Activated CD4-positive, alpha-beta memory T cell treated with anti-CD3 and anti-CD28 coated beads, Interleukin-2, amount 10 ng/mL, durations not matched to agents 7 days and 5 days (primary cell): ENCODE measurements around the gene NRSN2. TPM values are rescaled to one million over a fixed set of nuclear protein-coding genes. Genes with fewer than 3 reads are reported as not detected.
A peak's percentile ranks its signal among the peaks of the same experiment; 100 is the strongest.

Experiments used
- CTCF ChIA-PET: fragments of 350-600 bp; sonication (Branson Sonifier 250); formaldehyde crosslinking; loops from one replicate; lab custom pipeline; 2021; ENCODE audit warnings: antibody characterized with exemption, inconsistent platforms; lab: Charles Lee
- POLR2A ChIA-PET: fragments of 350-600 bp; sonication (Branson Sonifier 250); formaldehyde crosslinking; loops from one replicate; lab custom pipeline; 2021; ENCODE audit warnings: antibody characterized with exemption; lab: Charles Lee
- DNase-seq: peaks from one replicate; pipeline ENCODE4 v3.0.0-alpha.2; 2020
- H3K27ac Mint-ChIP-seq: one replicate; pipeline ENCODE4 v1.8.0; 2021; ENCODE audit warnings: mild to moderate bottlenecking, mixed read lengths
- H3K27me3 Mint-ChIP-seq: one replicate; pipeline ENCODE4 v1.8.0; 2021; ENCODE audit warnings: mixed read lengths
- H3K36me3 Mint-ChIP-seq: one replicate; pipeline ENCODE4 v1.8.0; 2021; ENCODE audit warnings: low read depth, mixed read lengths
- H3K4me1 Mint-ChIP-seq: one replicate; pipeline ENCODE4 v1.8.0; 2021; ENCODE audit warnings: mixed read lengths
- H3K4me3 Mint-ChIP-seq: one replicate; pipeline ENCODE4 v1.8.0; 2021; ENCODE audit warnings: mild to moderate bottlenecking, mixed read lengths
- H3K9me3 Mint-ChIP-seq: one replicate; pipeline ENCODE4 v1.8.0; 2021; ENCODE audit warnings: mixed read lengths
- total RNA-seq, 2 experiments: library from RNA; stranded (reverse); gene quantifications; one replicate each; pipeline ENCODE4 v1.2.3, GENCODE V29; 2021

The NRSN2 gene
- total RNA-seq, 2 experiments from 2014 or later, result 1.8 to 2.7 TPM

- H3K4me3 Mint-ChIP-seq, result no peak overlapping the region
- POLR2A ChIA-PET, result interaction anchor here (0.8 to 1.8 kb wide), 3 partner anchors 11 to 14 kb away, joined by 3 to 7 read pairs (median 5); no protein-coding TSS in a partner anchor
- CTCF ChIA-PET, result interaction anchor here (1.3 kb wide), 1 partner anchor 9 kb away, joined by 3 read pairs; no protein-coding TSS in a partner anchor
- peaks cover 13% of the 10 kb centered on the region for H3K4me1 Mint-ChIP-seq
- DNase-seq, result no peak
- H3K27ac Mint-ChIP-seq, result no peak overlapping the region
- no peaks in the 10 kb centered on the region for H3K36me3 Mint-ChIP-seq
- peaks cover 2% of the 10 kb centered on the region for H3K27me3 Mint-ChIP-seq
- no peaks in the 10 kb centered on the region for H3K9me3 Mint-ChIP-seq
Measured at GRCh38 chr20:310645-311044, 36.3 kb upstream of the NRSN2 start.

- DNase-seq, result no peak
- Mint-ChIP-seq H3K27ac (no peak overlapping the region), H3K27me3 (peaks cover 2% of the 10 kb centered on the region), H3K4me1 (peaks cover 13% of the 10 kb centered on the region), H3K36me3 (no peaks in the 10 kb centered on the region), H3K9me3 (no peaks in the 10 kb centered on the region), H3K4me3 (no peak overlapping the region)
- ChIA-PET POLR2A (interaction anchor here (0.8 to 1.8 kb wide), 5 partner anchors 9 to 14 kb away, joined by 3 to 7 read pairs (median 5); partner anchors contain the start of gene SOX12), CTCF (interaction anchor here (0.5 to 1.4 kb wide), 2 partner anchors 19 to 20 kb away, joined by 3 to 4 read pairs; no protein-coding TSS in a partner anchor)
Measured at GRCh38 chr20:311609-312008, 35.3 kb upstream of the NRSN2 start.

GRCh38 chr20:312067-312466 lies 34.8 kb upstream of the NRSN2 start:
- no peak overlapping the region for H3K4me3 Mint-ChIP-seq
- POLR2A ChIA-PET, result interaction anchor here (0.8 to 1.8 kb wide), 5 partner anchors 10 to 14 kb away, joined by 3 to 7 read pairs (median 5); partner anchors contain the start of gene SOX12
- CTCF ChIA-PET, result interaction anchor here (0.9 to 1.4 kb wide), 2 partner anchors 12 to 18 kb away, joined by 3 to 4 read pairs; no protein-coding TSS in a partner anchor

GRCh38 chr20:312866-313265 lies 34.0 kb upstream of the NRSN2 start:
- Mint-ChIP-seq H3K27ac (no peak overlapping the region), H3K27me3 (peaks cover 2% of the 10 kb centered on the region), H3K4me1 (peaks cover 13% of the 10 kb centered on the region), H3K36me3 (no peaks in the 10 kb centered on the region), H3K9me3 (no peaks in the 10 kb centered on the region), H3K4me3 (no peak overlapping the region)
- POLR2A ChIA-PET, result interaction anchor here (1.4 to 1.8 kb wide), 3 partner anchors 9 to 14 kb away, joined by 5 to 7 read pairs (median 6); no protein-coding TSS in a partner anchor
- DNase-seq, result no peak
- CTCF ChIA-PET, result interaction anchor here (0.9 to 1.4 kb wide), 2 partner anchors 11 to 17 kb away, joined by 3 to 4 read pairs; no protein-coding TSS in a partner anchor

More at GRCh38 chr20:312067-312466, 34.8 kb upstream of the NRSN2 start:
- Mint-ChIP-seq H3K9me3 (no peaks in the 10 kb centered on the region), H3K4me1 (peaks cover 13% of the 10 kb centered on the region), H3K27ac (no peak overlapping the region), H3K36me3 (no peaks in the 10 kb centered on the region), H3K27me3 (peaks cover 2% of the 10 kb centered on the region)
- no peak for DNase-seq

GRCh38 chr20:313402-313801 lies 33.5 kb upstream of the NRSN2 start:
- DNase-seq, result no peak
- H3K27me3 Mint-ChIP-seq, result peaks cover 2% of the 10 kb centered on the region
- no peaks in the 10 kb centered on the region for H3K9me3 Mint-ChIP-seq
- no peak overlapping the region for H3K27ac Mint-ChIP-seq
- no peaks in the 10 kb centered on the region for H3K36me3 Mint-ChIP-seq
- ChIA-PET CTCF (no interaction called here), POLR2A (interaction anchor here (1.7 to 1.8 kb wide), 2 partner anchors 13 to 15 kb away, joined by 5 to 7 read pairs; no protein-coding TSS in a partner anchor)
- no peak overlapping the region for H3K4me3 Mint-ChIP-seq
- peaks cover 13% of the 10 kb centered on the region for H3K4me1 Mint-ChIP-seq

- POLR2A ChIA-PET, result no interaction called here
- Mint-ChIP-seq H3K27me3 (peaks cover 2% of the 10 kb centered on the region), H3K9me3 (no peaks in the 10 kb centered on the region), H3K4me3 (no peak overlapping the region), H3K4me1 (peaks cover 13% of the 10 kb centered on the region), H3K36me3 (no peaks in the 10 kb centered on the region), H3K27ac (no peak overlapping the region)
- CTCF ChIA-PET, result no interaction called here
- DNase-seq, result no peak
Measured at GRCh38 chr20:313948-314347, 33.0 kb upstream of the NRSN2 start.

- Mint-ChIP-seq H3K4me1 (peaks cover 2% of the 10 kb centered on the region), H3K27me3 (peaks cover 2% of the 10 kb centered on the region), H3K4me3 (no peak overlapping the region), H3K36me3 (no peaks in the 10 kb centered on the region), H3K27ac (no peak overlapping the region), H3K9me3 (no peaks in the 10 kb centered on the region)
- POLR2A ChIA-PET, result no interaction called here
- DNase-seq, result no peak
- CTCF ChIA-PET, result no interaction called here
Measured at GRCh38 chr20:316316-317068, 30.4 kb upstream of the NRSN2 start.

GRCh38 chr20:324177-325044 lies 22.5 kb upstream of the NRSN2 start:
- peak overlapping the region; percentile 87 for H3K4me3 Mint-ChIP-seq
- peak overlapping the region; percentile 81 for H3K27ac Mint-ChIP-seq
- CTCF ChIA-PET, result interaction anchor here (0.6 to 2.3 kb wide), 7 partner anchors 12 to 321 kb away, joined by 3 to 14 read pairs (median 4); partner anchors contain the start of gene TBC1D20
- peak; percentile 88 for DNase-seq
- peaks cover 2% of the 10 kb centered on the region for H3K27me3 Mint-ChIP-seq
- H3K4me1 Mint-ChIP-seq, result peaks cover 27% of the 10 kb centered on the region
- POLR2A ChIA-PET, result interaction anchor here (0.5 to 7.2 kb wide), 6 partner anchors 14 to 219 kb away, joined by 3 to 95 read pairs (median 4); partner anchors contain the start of genes CSNK2A1, NRSN2 and ZCCHC3
- H3K36me3 Mint-ChIP-seq, result no peaks in the 10 kb centered on the region
- H3K9me3 Mint-ChIP-seq, result no peaks in the 10 kb centered on the region

GRCh38 chr20:325045-325888 lies 21.6 kb upstream of the NRSN2 start, which contains the start of gene SOX12:
TSS of gene SOX12 (plus strand) at chr20:325552. CDS start at chr20:325925, 373 bp downstream.
- peaks cover 2% of the 10 kb centered on the region for H3K27me3 Mint-ChIP-seq
- ChIA-PET POLR2A (interaction anchor here (0.5 to 7.2 kb wide), 6 partner anchors 13 to 218 kb away, joined by 3 to 95 read pairs (median 4); partner anchors contain the start of genes CSNK2A1, NRSN2 and ZCCHC3), CTCF (interaction anchor here (1.4 to 2.3 kb wide), 4 partner anchors 27 to 320 kb away, joined by 3 to 14 read pairs (median 4); no protein-coding TSS in a partner anchor)
- H3K4me1 Mint-ChIP-seq, result peaks cover 32% of the 10 kb centered on the region
- H3K36me3 Mint-ChIP-seq, result no peaks in the 10 kb centered on the region
- DNase-seq, result peak; percentile 96
- peak within 1 kb of the TSS; percentile 81 for H3K27ac Mint-ChIP-seq
- no peaks in the 10 kb centered on the region for H3K9me3 Mint-ChIP-seq
- peak within 1 kb of the TSS; percentile 87 for H3K4me3 Mint-ChIP-seq

GRCh38 chr20:325889-326644 lies 20.8 kb upstream of the NRSN2 start:
- H3K36me3 Mint-ChIP-seq, result no peaks in the 10 kb centered on the region
- CTCF ChIA-PET, result interaction anchor here (1.0 kb wide), 1 partner anchor 107 kb away, joined by 3 read pairs; no protein-coding TSS in a partner anchor
- DNase-seq, result peak; percentile 47
- no peak overlapping the region for H3K27ac Mint-ChIP-seq
- H3K9me3 Mint-ChIP-seq, result no peaks in the 10 kb centered on the region
- H3K4me1 Mint-ChIP-seq, result peaks cover 34% of the 10 kb centered on the region
- H3K27me3 Mint-ChIP-seq, result peaks cover 2% of the 10 kb centered on the region
- H3K4me3 Mint-ChIP-seq, result peak overlapping the region; percentile 64
- POLR2A ChIA-PET, result interaction anchor here (0.9 to 7.2 kb wide), 5 partner anchors 19 to 136 kb away, joined by 3 to 95 read pairs (median 4); partner anchors contain the start of genes NRSN2, TBC1D20 and ZCCHC3
